Calu3 (cell line): ENCODE measurements around the gene RERG. TPM values are rescaled to one million over a fixed set of nuclear protein-coding genes. Genes with fewer than 3 reads are reported as not detected.

Source experiments
- BruUV-seq: library from RNA; stranded (reverse); fragments of 400-500 nt; replicated peaks from 2 replicates; lab custom pipeline; 2021; lab: Mats Ljungman, UMichigan
- CTCF ChIA-PET: fragments of 300-600 bp; sonication (Branson Sonifier 250); formaldehyde crosslinking; loops from one replicate; lab custom pipeline; 2022; ENCODE audit warnings: antibody characterized with exemption; lab: Charles Lee
- DNase-seq: peaks from one replicate; pipeline ENCODE4 v3.0.0; 2022
- H3K27ac Mint-ChIP-seq: one replicate; pipeline ENCODE4 v1.8.0; 2022; ENCODE audit warnings: mixed read lengths; ENCODE audit not compliant: unreplicated experiment
- H3K27me3 Mint-ChIP-seq: one replicate; pipeline ENCODE4 v1.8.0; 2022; ENCODE audit warnings: mixed read lengths; ENCODE audit not compliant: unreplicated experiment
- H3K36me3 Mint-ChIP-seq: one replicate; pipeline ENCODE4 v1.8.0; 2022; ENCODE audit warnings: mild to moderate bottlenecking, moderate library complexity, mixed read lengths; ENCODE audit not compliant: insufficient read depth, unreplicated experiment
- H3K4me1 Mint-ChIP-seq: one replicate; pipeline ENCODE4 v1.8.0; 2022; ENCODE audit warnings: mild to moderate bottlenecking, low read depth, mixed read lengths; ENCODE audit not compliant: unreplicated experiment
- H3K4me3 Mint-ChIP-seq: one replicate; pipeline ENCODE4 v1.8.0; 2022; ENCODE audit warnings: mild to moderate bottlenecking, low read depth, moderate library complexity, mixed read lengths; ENCODE audit not compliant: unreplicated experiment
- H3K9me3 Mint-ChIP-seq: one replicate; pipeline ENCODE4 v1.8.0; 2022; ENCODE audit warnings: low read depth, mixed read lengths; ENCODE audit not compliant: unreplicated experiment
- CTCF ChIP-seq: fragments of 200-600 bp; IDR thresholded peaks from one replicate; pipeline ENCODE4 v1.8.0; 2022; ENCODE audit warnings: antibody characterized with exemption; ENCODE audit not compliant: unreplicated experiment
- intact Hi-C: fragments of 100-400 bp; cut with micrococcal nuclease; formaldehyde crosslinking; loops from one replicate; pipeline ENCODE4 v1.10.0; 2022; ENCODE audit not compliant: unreplicated experiment
- total RNA-seq: library from RNA; stranded (reverse); gene quantifications from 2 replicates; pipeline ENCODE4 v1.2.3, GENCODE V29; 2022

RERG gene
- total RNA-seq, 1 experiment from 2014 or later, result 6.0 TPM

GRCh38 chr12:15074351-15074750, 146.9 kb downstream of the RERG start:
- Mint-ChIP-seq H3K9me3 (no peaks in the 10 kb centered on the region), H3K4me3 (no peak overlapping the region), H3K27ac (no peak overlapping the region), H3K36me3 (no peaks in the 10 kb centered on the region), H3K27me3 (peaks cover 19% of the 10 kb centered on the region), H3K4me1 (no peaks in the 10 kb centered on the region)
- no peak for TF ChIP-seq CTCF
- DNase-seq, result no peak
- CTCF ChIA-PET, result no interaction called here
- intact Hi-C loops, result no loop called here
- no TSS peak for BruUV-seq

GRCh38 chr12:15059123-15059522, 162.1 kb downstream of the RERG start:
- TF ChIP-seq CTCF, result no peak
- CTCF ChIA-PET, result interaction anchor here (0.6 kb wide), 1 partner anchor 1135 kb away, joined by 3 read pairs; no protein-coding TSS in a partner anchor
- H3K36me3 Mint-ChIP-seq, result no peaks in the 10 kb centered on the region

More at GRCh38 chr12:15059123-15059522, 162.1 kb downstream of the RERG start:
- Mint-ChIP-seq H3K9me3 (no peaks in the 10 kb centered on the region), H3K4me1 (no peaks in the 10 kb centered on the region), H3K27me3 (no peaks in the 10 kb centered on the region), H3K27ac (no peak overlapping the region), H3K4me3 (no peak overlapping the region)
- BruUV-seq, result no TSS peak
- no peak for DNase-seq
- intact Hi-C loops, result no loop called here

Other genes with a start within 250 kb of the RERG start
- gene PDE6H, start 248.4 kb downstream of the RERG start, total RNA-seq, result not detected in 2 replicates
- gene PTPRO, start 101.1 kb upstream of the RERG start, total RNA-seq, result 0.24 TPM in 1 of 2 replicates, not detected in the other